Nephron (organoid): Measurements from ENCODE around the gene SYNGR4.
"Not testable (repeated sequence)": the region's sequence is repeated elsewhere in the genome, so short reads cannot be mapped to it uniquely, and the experiment has no call there.

Experiments used
- H3K27ac Mint-ChIP-seq, 3 experiments: 2 replicates each; pipeline ENCODE4 v1.8.0; 2020; ENCODE audit warnings: mixed read lengths in 3 of 3, mild to moderate bottlenecking in 2 of 3, moderate library complexity in 1 of 3
- H3K27me3 Mint-ChIP-seq: 2 replicates; pipeline ENCODE4 v1.8.0; 2021; ENCODE audit warnings: low read depth, mild to moderate bottlenecking, moderate library complexity, mixed read lengths
- H3K36me3 Mint-ChIP-seq: 2 replicates; pipeline ENCODE4 v1.8.0; 2020; ENCODE audit warnings: low read depth, mixed read lengths
- H3K4me1 Mint-ChIP-seq: 2 replicates; pipeline ENCODE4 v1.8.0; 2020; ENCODE audit warnings: mixed read lengths
- H3K4me3 Mint-ChIP-seq, 3 experiments: 2 replicates each; pipeline ENCODE4 v1.8.0; 2020; ENCODE audit warnings: mild to moderate bottlenecking in 3 of 3, mixed read lengths in 3 of 3, moderate library complexity in 2 of 3
- H3K9me3 Mint-ChIP-seq: 2 replicates; pipeline ENCODE4 v1.8.0; 2020; ENCODE audit warnings: mixed read lengths
- TF ChIP-seq, protein P1 (sequence below), 3 experiments: fragments of 200-600 bp; sonication (generic); IDR thresholded peaks; one replicate each; pipeline ENCODE4 v1.5.0; 2021; ENCODE audit warnings: antibody characterized with exemption in 3 of 3; ENCODE audit not compliant: unreplicated experiment in 3 of 3

SYNGR4 gene

DNA sequence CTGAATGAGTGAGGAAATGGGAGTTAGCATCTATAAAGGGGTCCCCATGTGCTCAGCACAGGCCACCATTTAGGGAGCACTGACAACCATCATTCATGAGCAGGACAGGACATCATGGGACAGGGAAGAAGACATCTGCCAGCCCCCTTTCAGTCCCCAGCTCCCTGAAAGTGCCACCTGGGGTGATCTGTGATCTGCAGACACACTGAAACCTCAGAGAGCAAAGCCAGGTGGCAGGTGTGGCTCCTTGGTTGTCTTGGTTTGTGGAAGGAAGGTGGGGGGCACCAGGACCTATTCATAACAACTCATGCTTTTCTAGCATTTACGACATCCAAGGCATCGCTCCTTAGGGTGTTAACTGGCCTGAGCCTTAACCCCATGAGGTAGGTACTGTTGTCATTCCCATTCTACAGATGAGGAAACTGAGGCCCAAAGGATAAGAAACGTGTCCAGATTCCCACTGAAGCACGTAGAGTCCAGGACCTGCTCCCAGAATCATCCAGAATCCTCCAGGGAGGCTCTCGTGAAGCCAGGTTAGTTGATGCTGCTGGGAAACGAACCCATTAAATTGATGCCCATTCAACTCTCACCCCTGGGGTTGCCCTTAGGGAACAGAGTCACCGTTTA, 21.4 kb downstream of the SYNGR4 start:
- TF ChIP-seq, protein P1, sequence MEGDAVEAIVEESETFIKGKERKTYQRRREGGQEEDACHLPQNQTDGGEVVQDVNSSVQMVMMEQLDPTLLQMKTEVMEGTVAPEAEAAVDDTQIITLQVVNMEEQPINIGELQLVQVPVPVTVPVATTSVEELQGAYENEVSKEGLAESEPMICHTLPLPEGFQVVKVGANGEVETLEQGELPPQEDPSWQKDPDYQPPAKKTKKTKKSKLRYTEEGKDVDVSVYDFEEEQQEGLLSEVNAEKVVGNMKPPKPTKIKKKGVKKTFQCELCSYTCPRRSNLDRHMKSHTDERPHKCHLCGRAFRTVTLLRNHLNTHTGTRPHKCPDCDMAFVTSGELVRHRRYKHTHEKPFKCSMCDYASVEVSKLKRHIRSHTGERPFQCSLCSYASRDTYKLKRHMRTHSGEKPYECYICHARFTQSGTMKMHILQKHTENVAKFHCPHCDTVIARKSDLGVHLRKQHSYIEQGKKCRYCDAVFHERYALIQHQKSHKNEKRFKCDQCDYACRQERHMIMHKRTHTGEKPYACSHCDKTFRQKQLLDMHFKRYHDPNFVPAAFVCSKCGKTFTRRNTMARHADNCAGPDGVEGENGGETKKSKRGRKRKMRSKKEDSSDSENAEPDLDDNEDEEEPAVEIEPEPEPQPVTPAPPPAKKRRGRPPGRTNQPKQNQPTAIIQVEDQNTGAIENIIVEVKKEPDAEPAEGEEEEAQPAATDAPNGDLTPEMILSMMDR (IDR thresholded peaks at IDR 0.05; ENCODE audit: unreplicated experiment in 3 of 3) = no peak
- Mint-ChIP-seq H3K4me3 (no peak overlapping the region), H3K27ac (no peak overlapping the region), H3K9me3 (no peaks in the 10 kb centered on the region), H3K4me1 (peaks cover 6% of the 10 kb centered on the region), H3K36me3 (peaks cover 64% of the 10 kb centered on the region), H3K27me3 (no peaks in the 10 kb centered on the region)

DNA sequence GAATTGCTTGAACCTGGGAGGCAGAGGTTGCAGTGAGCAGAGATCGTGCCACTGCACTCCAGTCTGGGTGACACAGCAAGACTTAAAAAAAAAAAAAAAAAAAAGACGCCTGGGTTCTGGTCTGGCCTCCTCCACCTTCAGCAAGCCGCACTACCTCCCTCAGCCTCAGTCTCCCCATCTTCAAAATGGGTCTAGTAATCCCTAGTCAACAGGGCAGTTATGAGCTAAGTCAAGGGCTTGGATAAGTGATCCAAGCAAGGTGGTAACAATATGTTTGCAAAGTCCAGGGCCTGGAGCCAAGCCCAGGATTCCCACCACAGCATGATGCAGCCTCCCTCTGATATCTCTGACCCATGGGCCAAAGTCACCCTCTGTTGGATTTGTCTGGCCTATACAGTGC, 22.8 kb downstream of the SYNGR4 start:
- H3K27me3 Mint-ChIP-seq = no peaks in the 10 kb centered on the region
- peaks cover 9% of the 10 kb centered on the region for H3K4me1 Mint-ChIP-seq
- no peak overlapping the region for H3K27ac Mint-ChIP-seq
- no peak overlapping the region for H3K4me3 Mint-ChIP-seq
- peaks cover 57% of the 10 kb centered on the region for H3K36me3 Mint-ChIP-seq
- H3K9me3 Mint-ChIP-seq = no peaks in the 10 kb centered on the region
- TF ChIP-seq, protein P1 (IDR thresholded peaks at IDR 0.05; ENCODE audit: unreplicated experiment in 3 of 3) = no peak

DNA sequence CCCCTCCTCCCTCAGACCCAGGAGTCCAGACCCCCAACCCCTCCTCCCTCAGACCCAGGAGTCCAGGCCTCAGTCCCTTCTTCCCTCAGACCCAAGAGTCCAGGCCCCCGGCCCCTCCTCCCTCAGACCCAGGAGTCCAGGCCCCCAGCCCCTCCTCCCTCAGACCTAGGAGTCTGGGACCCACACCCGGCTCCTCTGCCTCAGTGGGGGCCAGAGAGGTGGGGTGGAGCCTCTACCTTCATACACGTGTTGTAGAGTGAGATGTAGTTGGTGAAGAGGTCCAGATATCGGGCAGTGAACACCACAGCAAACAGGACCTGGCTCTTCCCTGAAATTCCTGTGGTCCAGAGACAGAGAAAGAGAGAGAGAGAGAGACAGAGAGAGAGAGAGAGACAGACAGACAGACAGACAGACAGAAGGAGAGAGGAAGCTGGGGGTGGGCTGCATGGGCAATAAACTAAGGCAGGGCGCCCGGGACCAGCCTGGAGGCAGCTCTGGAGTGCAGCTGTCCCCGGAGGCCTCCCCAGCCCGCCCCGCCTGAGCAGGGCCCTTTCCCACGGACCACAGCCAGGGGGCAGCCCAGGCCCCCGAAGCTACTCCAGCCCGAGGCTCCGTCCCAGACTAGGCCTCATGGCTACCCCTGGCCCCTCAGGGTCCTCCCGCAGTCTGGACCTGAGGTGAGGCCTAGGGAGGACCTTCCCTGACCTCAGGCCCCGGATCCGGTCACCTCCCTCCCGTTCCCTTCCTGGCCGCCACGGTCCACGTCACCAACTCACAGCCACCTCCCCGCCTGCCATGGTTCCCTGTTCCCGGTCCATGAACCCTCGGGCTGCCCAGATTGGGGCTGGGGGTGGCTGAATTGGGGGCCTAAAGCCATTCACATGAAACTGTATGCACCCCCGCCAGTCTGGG, 26.3 kb downstream of the SYNGR4 start:
- H3K9me3 Mint-ChIP-seq = no peaks in the 10 kb centered on the region
- H3K4me1 Mint-ChIP-seq = peaks cover 26% of the 10 kb centered on the region
- TF ChIP-seq, protein P1 (IDR thresholded peaks at IDR 0.05; ENCODE audit: unreplicated experiment in 3 of 3) = peak; percentile 59 to 70 (median 64)
- H3K27ac Mint-ChIP-seq = peak overlapping the region; percentile 98 to 99 (median 99)
- H3K36me3 Mint-ChIP-seq = peaks cover 29% of the 10 kb centered on the region
- H3K27me3 Mint-ChIP-seq = peaks cover 6% of the 10 kb centered on the region
- peak overlapping the region; percentile 96 to 100 (median 99) for H3K4me3 Mint-ChIP-seq

DNA sequence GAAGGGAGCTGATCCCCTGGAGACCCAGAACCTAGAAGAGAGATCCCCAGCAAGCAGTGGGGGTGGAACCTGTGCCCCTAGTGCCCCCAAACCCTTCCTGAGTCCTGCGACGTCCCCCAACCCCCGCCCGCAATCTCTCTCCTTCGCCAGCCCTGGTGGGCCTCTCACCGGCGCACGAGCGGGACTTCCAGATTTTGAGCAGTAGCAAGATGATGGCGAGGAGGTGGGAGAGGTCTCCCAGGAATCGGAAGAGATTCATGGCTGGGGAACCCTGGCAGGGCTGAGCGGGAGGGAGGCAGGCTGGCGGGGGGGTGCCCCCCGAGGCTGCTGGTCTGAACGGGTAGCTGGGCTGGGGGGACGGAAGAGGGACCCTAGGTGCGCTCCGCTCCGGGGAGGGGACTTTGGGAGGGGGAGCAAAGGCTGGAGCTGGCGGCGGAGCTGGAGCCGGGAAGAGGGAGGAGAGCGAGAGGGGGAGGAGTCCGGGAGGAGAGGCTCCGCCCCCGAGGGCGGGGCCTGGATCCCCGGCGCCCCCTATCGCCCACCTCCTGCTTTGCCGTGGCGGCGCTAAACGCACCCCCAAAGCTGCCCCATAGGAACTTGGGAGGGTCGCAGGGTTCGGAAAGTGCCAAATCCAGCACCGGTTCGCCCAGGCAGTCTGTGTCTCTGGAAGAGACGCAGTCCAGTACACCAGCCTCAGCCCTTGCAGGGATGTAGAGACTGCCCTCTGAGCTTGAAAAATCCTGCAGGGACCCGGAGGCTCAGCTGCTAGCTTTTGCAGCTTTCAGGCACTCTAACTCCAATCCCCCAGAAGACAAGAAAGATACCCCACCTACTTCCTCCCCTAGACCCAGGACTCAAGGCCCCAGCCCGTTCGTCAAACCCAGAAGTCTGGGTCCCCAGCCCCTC, 27.2 kb downstream of the SYNGR4 start, which contains the start of gene KDELR1:
KDELR1 (minus strand) TSS at position 452 of the 906 bp plus-strand sequence; CDS start at position 259, 193 bp downstream.
- peaks cover 15% of the 10 kb centered on the region for H3K27me3 Mint-ChIP-seq
- H3K4me3 Mint-ChIP-seq = peak within 1 kb of the TSS; percentile 96 to 100 (median 99)
- TF ChIP-seq, protein P1 (IDR thresholded peaks at IDR 0.05; ENCODE audit: unreplicated experiment in 3 of 3) = peak; percentile 88 to 95 (median 92)
- H3K9me3 Mint-ChIP-seq = no peaks in the 10 kb centered on the region
- peaks cover 21% of the 10 kb centered on the region for H3K36me3 Mint-ChIP-seq
- peak within 1 kb of the TSS; percentile 98 to 99 (median 99) for H3K27ac Mint-ChIP-seq
- peaks cover 34% of the 10 kb centered on the region for H3K4me1 Mint-ChIP-seq

DNA sequence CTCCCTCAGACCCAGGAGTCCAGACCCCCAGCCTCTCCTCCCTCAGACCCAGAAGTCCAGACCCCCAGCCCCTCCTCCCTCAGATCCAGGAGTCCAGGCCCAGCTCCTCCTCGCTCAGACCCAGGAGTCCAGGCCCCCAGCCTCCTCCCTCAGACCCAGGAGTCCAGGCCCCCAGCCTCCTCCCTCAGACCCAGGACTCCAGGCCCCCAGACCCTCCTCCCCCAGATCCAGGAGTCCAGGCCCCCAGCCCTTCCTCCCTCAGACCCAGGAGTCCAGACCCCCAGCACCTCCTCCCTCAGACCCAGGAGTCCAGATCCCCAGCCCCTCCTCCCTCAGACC, 27.8 kb downstream of the SYNGR4 start:
- Mint-ChIP-seq H3K4me1 (peaks cover 34% of the 10 kb centered on the region), H3K4me3 (peak overlapping the region; percentile 96 to 100 (median 99)), H3K27me3 (peaks cover 21% of the 10 kb centered on the region), H3K36me3 (peaks cover 18% of the 10 kb centered on the region), H3K27ac (peak overlapping the region in 2 of 3 experiments; percentile 98 to 99)
- not testable (repeated sequence) for H3K9me3 Mint-ChIP-seq
